Stimulated activated CD4-positive, alpha-beta T cell treated with anti-CD3 and anti-CD28 coated beads, Interleukin-1b, Interleukin-23, amount 100 ng/mL, for 24 hours (primary cell): ENCODE data around the gene LSM14B.
"Not testable (repeated sequence)": the region's sequence is repeated elsewhere in the genome, so short reads cannot be mapped to it uniquely, and the experiment has no call there.

Experiments used
- DNase-seq, 4 experiments: peaks; one replicate each; pipeline ENCODE4 v3.0.0-alpha.2; 2020; ENCODE audit warnings: low read depth in 4 of 4, low spot score in 1 of 4

The LSM14B gene

DNA sequence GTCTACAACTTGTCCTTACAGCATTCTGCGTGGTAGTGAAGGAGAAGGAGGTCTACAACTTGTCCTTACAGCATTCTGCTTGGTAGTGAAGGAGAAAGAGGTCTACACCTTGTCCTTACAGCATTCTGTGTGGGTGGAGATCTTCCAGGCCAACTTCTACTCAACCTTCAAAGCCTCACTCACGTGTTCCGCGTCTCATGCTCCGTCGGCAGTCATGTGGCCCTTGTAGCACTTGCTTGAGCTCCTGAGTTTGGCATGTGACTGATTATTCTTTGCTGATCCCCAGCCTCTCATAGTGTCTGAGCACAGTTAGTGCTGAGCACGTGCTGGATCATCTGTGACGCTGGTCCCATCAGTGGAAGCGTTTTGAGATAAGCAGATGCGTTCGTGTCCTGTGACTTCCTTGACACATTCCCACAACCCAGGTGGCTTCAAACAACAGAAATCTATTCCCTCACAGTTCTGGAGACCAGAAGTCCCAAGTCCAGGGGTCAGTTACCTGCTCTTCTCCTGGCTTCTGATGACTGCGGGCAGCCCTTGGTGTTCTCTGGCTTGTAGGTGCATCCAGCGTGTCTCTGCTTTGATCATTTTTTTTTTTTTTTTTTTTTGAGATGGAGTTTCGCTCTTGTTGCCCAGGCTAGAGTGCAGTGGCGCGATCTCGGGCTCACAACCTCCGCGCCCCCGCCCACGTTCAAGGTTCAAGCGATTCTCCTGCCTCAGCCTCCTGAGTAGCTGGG, 23.9 kb downstream of the LSM14B start:
- DNase-seq: no peak

DNA sequence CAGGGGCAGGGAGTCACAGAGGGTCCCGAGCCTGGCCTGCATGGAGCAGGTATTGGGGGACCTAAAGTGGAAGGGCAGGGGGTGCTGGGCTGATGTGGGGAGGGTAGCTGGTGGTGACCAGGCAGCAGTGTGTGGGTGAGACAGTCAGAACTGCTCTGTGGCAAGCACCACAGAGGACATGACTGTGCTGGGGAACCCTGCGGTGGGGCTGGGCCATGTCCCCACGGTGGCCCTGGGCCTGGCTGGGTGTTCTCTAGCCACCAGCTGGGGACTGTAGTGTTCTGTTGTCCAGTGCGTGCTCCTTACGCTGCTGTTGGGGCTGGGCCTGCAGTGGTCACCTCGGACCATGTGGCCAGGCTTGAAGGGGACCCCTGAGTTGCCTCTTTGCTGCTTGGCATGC, 24.9 kb downstream of the LSM14B start:
- DNase-seq: no peak

DNA sequence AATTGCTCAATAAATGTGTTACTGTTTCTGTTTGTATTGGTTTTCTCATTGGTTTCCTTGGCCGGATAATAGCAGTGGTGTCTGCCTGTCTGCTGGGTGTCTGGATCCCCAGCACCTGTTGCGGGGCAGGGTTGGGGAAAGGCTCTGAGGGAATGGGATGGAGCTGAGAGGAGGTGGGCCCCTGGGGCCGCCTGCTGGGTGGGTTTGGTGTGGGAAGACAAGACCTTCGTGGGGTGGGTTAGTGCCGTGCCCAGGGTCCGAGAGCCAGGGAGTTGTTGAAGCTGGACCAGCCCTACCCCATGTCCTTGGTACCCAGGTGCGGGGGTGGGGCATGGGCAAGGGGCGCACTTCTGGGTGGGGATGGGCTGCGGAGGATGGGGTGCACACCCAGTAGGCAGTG, 25.3 kb downstream of the LSM14B start:
- DNase-seq: no peak

DNA sequence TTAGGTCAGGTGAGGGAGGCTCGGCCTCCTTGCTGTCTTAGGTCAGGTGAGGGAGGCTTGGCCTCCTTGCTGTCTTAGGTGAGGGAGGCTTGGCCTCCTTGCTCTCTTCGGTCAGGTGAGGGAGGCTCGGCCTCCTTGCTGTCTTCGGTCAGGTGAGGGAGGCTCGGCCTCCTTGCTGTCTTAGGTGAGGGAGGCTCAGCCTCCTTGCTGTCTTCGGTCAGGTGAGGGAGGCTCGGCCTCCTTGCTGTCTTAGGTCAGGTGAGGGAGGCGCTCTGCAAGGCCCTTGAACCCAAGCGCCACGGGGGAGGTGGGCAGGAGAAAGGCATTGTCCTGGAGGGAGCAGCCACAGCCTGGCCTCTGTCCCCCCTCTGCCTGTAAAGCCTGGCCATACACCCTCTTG, 26.1 kb downstream of the LSM14B start:
- DNase-seq: not testable (repeated sequence)

DNA sequence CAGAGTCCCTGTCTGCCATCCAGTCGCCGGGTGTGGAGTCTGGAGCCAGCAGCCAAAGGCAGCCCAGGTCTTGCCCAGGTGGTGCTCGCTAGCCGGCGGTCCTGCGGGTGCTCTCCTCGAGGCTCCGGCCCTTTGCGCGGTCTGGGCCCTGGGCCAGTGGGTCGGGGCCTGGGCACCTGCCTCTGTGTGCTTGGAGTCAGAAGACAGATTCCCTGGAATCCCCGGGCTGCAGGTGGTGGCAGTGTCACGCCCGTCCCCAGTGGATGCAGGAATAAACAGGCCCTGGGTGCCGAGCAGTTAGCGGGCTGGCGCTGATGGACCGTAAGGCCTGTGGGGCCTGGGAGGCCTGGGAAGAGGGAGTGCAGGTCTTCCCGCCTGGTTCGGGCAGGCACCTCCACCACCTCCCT, 26.6 kb downstream of the LSM14B start:
- no peak for DNase-seq

DNA sequence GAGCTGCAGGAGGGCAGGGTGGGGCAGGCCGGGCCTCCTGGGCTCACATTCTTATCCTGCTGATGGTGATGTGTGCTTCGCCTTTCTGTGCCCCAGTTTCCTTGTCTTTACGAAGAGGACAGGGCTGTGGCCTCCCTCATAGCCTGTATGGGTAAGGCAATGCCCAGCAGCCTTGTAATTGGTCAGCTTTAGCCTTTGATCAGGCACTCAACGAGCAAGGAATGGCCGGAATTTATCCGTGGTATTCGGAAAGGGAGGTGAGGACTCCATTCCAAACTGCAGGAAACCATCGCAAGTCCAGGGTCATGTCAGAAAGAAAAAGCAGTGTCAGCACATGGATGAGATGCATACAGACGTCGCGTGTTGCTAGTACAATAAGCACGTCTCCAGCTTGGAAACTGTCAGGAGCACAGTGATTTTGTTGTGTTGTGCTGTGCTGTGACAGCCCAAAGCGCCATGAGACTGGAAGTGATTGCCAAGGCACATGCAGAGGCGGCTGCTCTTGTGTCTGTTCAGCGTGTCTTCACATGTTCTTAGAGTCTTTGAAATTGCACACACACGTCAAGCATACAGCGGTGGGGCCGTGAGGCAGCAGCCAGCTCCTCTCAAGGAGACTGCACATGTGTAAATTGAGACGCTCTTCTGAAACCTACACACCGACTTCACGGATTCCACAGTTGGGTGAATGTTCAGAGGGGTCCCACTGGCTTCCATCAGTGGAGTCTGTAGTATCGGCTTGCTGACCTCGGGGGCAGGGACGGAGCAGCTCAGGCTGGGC, 27.4 kb downstream of the LSM14B start:
- no peak for DNase-seq

DNA sequence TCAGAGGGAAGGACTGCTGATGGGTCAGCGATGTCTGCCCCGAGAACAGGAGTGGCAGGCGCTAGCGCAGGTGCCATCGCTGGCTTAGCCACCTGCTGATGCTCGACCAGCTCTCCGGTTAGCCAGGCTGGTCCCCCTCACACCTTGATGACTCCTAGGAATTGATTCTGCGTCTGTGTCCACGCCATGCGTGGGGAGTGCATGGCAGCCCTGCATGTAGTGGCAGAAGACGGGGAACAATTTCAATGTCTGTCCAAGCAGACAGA, 28.0 kb downstream of the LSM14B start:
- DNase-seq: no peak

DNA sequence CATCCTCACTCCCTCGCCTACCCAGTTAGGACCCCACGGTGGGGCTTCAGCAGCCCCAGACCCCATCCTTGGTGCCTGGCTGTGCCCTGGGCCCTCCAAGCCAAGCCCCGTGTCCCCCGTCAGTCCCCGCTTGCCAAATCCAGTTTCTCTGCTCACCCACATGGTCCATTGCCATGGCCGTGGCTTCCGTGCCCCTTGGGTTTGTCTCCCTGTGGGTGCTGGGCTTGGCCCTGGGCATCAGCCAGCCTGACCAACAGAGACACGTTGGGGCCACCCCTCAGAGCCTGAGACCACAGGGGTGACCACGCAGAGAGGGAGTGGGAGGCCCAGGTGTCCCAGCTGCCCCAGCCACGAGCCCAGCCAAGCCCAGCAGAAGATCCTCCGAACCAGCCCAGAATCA, 28.9 kb downstream of the LSM14B start:
- DNase-seq: no peak

DNA sequence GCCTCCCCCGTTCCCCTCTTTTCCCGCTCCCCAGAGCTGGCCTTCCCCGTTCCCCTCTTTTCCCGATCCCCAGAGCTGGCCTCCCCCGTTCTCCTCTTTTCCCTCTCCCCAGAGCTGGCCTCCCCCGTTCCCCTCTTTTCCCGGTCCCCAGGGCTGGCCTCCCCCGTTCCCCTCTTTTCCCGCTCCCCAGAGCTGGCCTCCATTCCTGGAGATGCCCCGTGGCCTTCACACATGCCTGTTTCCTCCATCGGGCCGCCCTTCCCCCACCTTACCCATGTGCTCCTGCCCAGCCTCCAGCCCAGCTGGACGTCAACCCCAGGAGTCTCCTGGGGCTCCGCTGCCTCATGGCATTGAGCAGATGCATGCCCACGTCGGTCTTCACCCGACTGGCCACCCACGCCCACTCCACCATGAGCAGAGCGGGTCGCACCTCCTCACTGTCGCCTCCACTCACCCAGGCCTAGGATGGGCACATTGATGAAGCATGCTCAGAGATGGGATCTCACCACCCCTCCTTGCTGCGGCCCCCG, 29.6 kb downstream of the LSM14B start:
- no peak for DNase-seq

DNA sequence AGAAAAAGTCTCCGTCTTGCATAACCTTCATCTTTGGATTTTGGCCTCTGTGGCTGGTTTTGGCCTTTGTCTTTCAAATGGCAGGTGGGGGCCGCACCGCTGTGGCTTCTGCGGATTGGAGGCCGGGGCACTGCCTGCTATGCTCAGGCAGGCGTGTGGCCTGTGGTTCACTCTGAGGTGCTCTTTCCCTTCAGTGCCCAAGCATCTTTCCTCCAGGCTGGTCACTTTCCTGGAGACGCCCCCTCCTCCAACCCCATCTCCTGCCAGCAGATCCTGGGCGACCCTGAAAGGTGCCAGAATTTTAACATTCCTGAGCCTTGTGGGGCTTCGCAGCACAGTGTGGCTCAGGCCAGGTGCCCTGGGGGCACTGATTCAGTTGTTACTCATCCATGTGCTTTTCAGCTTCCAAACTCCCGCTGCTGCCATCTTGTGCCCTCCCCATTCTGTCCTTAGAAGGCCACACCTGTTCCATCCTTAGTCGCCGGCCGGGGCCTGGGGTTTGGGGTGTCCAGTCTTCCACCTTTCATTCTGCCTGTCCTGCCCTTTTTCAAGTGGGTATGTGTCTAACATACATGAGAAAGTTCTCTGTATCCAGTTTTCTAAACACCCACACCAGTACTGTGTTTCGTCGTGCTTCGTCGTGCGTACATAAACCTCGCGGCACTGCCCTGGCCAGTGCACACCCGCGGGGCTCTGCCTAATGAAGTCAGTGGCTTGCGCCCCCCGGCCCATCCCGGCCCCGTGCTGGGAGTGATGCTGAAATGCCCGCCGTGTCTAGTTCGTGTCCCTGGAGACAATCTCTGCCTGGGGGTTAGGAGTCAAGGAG, 33.4 kb downstream of the LSM14B start:
- no peak for DNase-seq

DNA sequence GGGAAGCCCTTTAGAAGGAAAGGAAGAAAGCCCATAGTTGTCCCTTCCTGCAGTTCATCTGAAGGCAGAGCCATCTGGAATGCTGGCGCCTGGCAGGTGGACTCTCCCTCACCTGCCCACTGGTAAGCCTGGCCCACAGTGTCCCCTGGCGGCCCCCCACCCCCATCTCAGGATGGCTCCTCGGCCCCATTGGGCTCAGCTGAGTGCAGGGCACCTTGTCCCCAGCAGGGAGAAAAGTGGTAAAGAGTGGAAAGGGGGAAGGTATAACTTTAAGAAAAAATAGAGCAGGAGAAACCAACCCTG, 33.9 kb downstream of the LSM14B start:
- DNase-seq: no peak

DNA sequence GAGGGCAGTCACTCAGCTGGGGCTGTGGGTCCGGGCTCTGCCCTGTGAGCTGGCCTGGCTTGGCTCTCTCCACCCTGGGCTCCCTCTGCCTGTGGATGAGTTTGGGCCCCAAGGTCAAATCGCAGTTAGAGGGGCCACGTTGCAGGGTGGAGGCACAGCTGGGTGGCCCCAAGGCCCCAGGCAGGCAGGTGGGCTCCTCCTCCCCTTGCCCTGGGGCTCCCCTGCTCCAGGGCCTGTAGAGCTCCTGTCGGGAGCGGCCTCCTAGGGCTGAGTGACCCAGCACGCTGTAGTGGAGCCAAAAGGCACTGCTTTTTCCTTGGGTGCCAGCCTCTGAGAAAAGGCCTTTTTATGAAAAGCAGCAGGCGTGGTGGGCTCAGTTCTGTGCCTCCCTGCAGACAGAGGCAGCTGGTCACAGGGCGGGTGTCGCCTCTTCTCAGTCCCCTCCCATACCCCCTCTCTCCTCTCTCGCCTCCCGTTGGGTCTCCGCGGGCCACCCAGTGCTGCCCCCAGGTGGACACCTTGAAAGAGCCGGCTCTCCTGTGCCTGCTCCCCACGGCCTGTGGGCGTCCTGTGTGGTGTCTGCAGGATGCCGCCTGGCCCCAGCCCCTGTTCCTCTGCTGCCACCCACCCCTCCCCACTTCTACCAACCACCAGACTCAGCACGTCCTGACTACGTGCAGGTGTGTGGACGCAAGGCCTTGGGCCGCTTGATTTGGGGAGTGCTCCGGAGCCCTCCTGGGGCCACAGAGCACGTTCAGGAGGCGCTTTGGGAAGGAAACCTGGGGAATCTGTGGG, 34.5 kb downstream of the LSM14B start:
- DNase-seq: peak; percentile 37 to 67 (median 48)

DNA sequence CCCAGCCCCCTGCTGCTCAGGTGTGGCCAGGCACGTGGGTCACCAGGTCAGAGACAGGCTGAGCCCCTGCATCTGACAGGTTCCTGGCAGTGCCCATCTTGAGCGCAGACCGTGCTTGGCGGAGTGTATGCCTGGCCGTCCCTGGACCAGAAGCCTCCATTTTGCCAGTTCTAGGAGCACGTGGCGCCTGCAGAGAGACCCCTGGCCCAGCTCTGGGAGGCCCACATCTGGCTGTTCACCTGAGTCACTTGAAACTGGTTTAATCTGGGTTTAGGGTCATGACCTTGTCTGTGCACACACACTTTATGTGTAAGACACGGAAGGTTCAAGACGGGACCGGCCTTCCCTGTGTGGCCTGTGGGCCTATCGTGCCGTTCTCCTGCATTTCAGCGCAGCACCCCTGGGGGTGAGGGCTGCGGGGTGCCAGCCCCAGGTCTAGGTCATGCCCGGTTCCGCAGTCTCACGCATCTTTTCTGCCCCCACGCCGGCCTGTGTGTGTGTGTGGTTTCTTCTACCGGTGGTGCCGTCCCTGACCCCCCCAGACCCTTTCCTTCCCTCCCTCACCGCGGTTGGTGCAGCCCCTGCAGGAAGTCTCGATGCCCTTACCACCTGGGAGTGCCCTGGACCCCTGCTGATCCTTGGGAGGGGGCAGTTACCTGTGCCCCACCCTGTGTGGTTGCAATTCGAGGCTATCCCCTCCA, 35.3 kb downstream of the LSM14B start:
- DNase-seq: no peak

DNA sequence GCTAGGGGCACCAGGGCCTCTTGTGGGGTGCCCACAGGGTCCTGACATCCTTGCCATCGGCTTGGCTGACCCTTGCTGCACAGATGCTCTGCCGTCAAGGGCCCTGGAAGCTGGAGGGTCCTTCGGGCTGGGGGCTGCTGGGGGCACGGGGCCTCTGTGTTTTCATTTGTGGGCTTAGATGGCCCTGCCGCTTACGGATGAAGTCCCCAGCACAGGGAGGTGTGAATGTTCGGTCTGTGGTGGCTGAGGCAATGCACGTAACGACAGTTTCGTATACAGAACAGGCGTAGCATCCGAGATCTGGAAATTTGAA, 35.8 kb downstream of the LSM14B start:
- no peak for DNase-seq

DNA sequence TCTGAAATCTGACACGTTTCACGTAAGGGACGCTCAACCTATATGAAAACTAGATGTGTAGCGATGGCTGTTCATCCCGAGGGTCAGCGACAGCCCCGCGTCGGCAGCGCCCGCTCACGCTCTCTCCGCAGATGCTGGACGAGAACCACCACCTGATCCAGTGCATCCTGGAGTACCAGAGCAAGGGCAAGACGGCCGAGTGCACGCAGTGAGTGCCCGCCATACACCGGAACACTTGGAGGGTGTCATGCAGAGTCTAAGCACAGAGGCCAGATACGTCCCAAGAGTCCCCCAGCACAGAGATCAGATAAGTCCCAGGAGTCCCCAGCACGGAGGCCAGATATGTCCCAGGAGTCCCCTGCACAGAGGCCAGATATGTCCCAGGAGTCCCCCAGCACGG, 36.3 kb downstream of the LSM14B start:
- DNase-seq: no peak

DNA sequence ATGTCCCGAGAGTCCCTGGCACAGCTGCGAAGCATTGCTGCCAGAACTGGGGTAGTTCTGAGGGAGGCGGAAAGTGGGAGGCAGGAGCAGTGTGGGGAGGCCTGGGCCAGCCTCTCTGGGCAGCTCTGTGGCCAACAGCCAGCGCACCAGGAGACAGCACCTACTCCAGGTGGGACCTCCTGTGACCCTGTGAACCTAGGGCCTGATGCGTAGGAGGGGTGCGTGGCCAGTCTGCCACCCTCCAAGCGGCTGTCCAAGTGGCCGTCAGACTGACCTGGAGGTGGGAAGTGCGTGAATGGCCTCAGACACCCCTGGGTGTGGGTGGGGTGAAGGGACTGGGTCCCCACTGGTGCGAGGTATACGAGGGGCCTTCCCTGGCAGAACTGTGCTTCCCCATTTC, 36.8 kb downstream of the LSM14B start:
- no peak for DNase-seq

DNA sequence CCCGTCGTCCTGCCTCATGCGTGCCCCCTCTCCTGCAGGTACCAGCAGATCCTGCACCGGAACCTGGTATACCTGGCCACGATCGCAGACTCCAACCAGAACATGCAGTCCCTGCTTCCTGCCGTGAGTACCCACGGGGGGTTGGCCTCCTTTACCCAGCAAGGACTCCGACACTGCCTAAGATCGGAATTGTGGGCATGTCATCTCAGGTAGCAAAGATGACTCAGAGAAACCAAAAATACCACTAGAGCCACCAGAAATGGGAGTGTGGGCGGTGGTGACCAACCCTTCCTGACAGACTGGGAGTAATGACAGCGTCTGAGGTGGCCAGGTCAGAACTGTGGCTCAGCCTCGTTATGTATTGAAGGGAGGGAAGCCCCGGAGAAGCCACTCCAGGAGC, 37.6 kb downstream of the LSM14B start:
- peak in 1 of 4 experiments; percentile 69 for DNase-seq

DNA sequence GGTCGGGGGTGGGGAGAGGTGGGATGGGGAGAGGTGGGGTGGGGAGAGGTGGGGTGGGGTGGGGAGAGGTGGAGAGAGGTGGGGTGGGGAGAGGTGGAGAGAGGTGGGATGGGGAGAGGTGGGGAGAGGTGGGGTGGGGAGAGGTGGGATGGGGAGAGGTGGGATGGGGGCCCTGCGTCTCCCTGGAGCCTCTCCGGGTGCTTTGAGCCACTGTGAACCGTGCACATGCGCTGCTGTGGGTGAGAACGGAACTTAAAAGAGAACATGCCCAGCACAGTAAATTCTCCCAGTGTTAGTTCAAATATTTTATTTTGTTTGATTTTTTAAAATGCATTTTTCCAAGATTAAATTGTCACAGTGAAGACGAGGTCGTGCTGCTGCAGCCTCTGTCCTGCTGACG, 38.0 kb downstream of the LSM14B start:
- DNase-seq: no peak

DNA sequence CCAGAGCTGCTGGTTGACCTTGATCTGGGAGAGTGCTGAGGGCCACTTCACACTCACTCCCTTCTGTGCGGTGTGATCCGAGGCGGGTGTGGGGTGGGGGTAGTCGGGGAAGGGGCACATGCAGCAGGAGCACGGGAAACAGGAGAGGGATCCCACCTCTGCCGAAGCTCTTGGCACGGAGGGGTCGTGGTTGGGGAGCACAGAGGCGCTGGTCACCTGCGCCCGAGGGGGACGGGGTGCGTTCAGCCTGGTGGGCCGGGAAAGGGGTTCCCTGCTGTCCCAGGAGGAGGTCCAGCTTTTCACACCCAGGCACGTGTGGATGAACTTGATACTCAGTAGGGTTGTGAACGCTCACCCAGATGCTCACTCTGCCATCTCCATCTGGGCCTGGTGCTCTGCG, 38.6 kb downstream of the LSM14B start:
- DNase-seq: no peak

DNA sequence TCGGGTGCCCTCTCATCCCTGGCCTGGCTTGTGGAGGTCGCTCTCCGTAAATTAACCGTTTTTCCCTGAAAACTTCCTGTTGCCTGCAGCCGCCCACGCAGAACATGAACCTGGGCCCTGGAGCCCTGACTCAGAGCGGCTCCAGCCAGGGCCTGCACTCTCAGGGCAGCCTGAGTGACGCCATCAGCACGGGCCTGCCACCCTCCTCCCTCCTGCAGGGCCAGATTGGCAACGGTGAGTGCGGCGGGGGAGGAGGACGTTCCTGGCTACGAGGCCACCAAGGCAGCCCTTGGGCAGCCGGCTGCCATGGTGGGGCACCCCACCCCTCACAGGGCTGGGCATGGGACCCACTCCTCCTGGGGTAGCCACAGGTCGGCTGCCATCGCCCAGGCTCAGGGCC, 39.1 kb downstream of the LSM14B start:
- DNase-seq: no peak
